Stimulated activated CD8-positive, alpha-beta memory T cell treated with anti-CD3 and anti-CD28 coated beads, Interleukin-2, amount 100 ng/mL, for 1 hour (primary cell): ENCODE data around the gene UVRAG.
A peak's percentile ranks its signal among the peaks of the same experiment; 100 is the strongest.
"Not testable (repeated sequence)": the region's sequence is repeated elsewhere in the genome, so short reads cannot be mapped to it uniquely, and the experiment has no call there.

Experiments used
- DNase-seq, 2 donors: peaks; one replicate each; pipeline ENCODE4 v3.0.0-alpha.2; 2020; ENCODE audit warnings: low read depth in 2 of 2

The UVRAG gene

GRCh38 chr11:75836417-75836816 lies 21.4 kb downstream of the UVRAG start:
- no peak for DNase-seq

GRCh38 chr11:75839851-75840250 lies 24.8 kb downstream of the UVRAG start:
- DNase-seq = no peak

- no peak for DNase-seq
Measured at GRCh38 chr11:75840522-75840921, 25.5 kb downstream of the UVRAG start.

- no peak for DNase-seq
Measured at GRCh38 chr11:75841739-75842138, 26.7 kb downstream of the UVRAG start.

- no peak for DNase-seq
Measured at GRCh38 chr11:75845324-75845723, 30.3 kb downstream of the UVRAG start.

- no peak for DNase-seq
Measured at GRCh38 chr11:75849894-75850293, 34.9 kb downstream of the UVRAG start.

- DNase-seq = no peak
Measured at GRCh38 chr11:75850787-75851186, 35.8 kb downstream of the UVRAG start.

GRCh38 chr11:75851203-75851602 lies 36.2 kb downstream of the UVRAG start:
- no peak for DNase-seq

GRCh38 chr11:75852406-75853017 lies 37.5 kb downstream of the UVRAG start:
- DNase-seq = no peak

- DNase-seq = not testable (repeated sequence)
Measured at GRCh38 chr11:75853563-75853962, 38.6 kb downstream of the UVRAG start.

- DNase-seq = no peak
Measured at GRCh38 chr11:75853971-75854370, 39.0 kb downstream of the UVRAG start.

GRCh38 chr11:75855206-75855605 lies 40.2 kb downstream of the UVRAG start:
- DNase-seq = no peak

GRCh38 chr11:75856912-75857311 lies 41.9 kb downstream of the UVRAG start:
- DNase-seq = no peak

GRCh38 chr11:75858042-75858441 lies 43.0 kb downstream of the UVRAG start:
- DNase-seq = no peak

GRCh38 chr11:75858613-75859012 lies 43.6 kb downstream of the UVRAG start:
- no peak for DNase-seq

- DNase-seq = no peak
Measured at GRCh38 chr11:75859614-75860013, 44.6 kb downstream of the UVRAG start.

- DNase-seq = no peak
Measured at GRCh38 chr11:75862437-75862836, 47.4 kb downstream of the UVRAG start.

GRCh38 chr11:75867778-75868374 lies 52.9 kb downstream of the UVRAG start:
- peak in 1 of 2 donors; percentile 23 for DNase-seq

GRCh38 chr11:75868990-75869389 lies 54.0 kb downstream of the UVRAG start:
- no peak for DNase-seq

- DNase-seq = no peak
Measured at GRCh38 chr11:75869661-75870455, 54.8 kb downstream of the UVRAG start.

GRCh38 chr11:75872887-75873416 lies 57.9 kb downstream of the UVRAG start:
- DNase-seq = no peak

GRCh38 chr11:75873417-75874221 lies 58.6 kb downstream of the UVRAG start:
- no peak for DNase-seq
